Parathyroid adenoma (tissue), 2 donors: ENCODE results near the gene U2AF1L4.
"Not testable (repeated sequence)": the region's sequence is repeated elsewhere in the genome, so short reads cannot be mapped to it uniquely, and the experiment has no call there.

ENCODE experiments used
- H2AFZ ChIP-seq: fragments of 300-600 bp; sonication (generic); one replicate; pipeline ENCODE4 v1.7.0; 2017; ENCODE audit warnings: antibody characterized with exemption, mild to moderate bottlenecking
- H3K27ac ChIP-seq: fragments of 300-600 bp; sonication (generic); one replicate; pipeline ENCODE4 v1.7.0; 2017
- H3K27me3 ChIP-seq: fragments of 300-600 bp; sonication (generic); one replicate; pipeline ENCODE4 v1.7.0; 2017; ENCODE audit warnings: low read length; ENCODE audit not compliant: control insufficient read depth, insufficient read depth
- H3K36me3 ChIP-seq: fragments of 300-600 bp; sonication (generic); one replicate; pipeline ENCODE4 v1.7.0; 2017; ENCODE audit warnings: low read length; ENCODE audit not compliant: control insufficient read depth, insufficient read depth
- H3K4me1 ChIP-seq: fragments of 300-600 bp; sonication (generic); one replicate; pipeline ENCODE4 v1.7.0; 2017; ENCODE audit warnings: control low read depth
- H3K4me2 ChIP-seq: fragments of 300-600 bp; sonication (generic); one replicate; pipeline ENCODE4 v1.7.0; 2017; ENCODE audit warnings: low read length
- H3K4me3 ChIP-seq: fragments of 300-600 bp; sonication (generic); one replicate; pipeline ENCODE4 v1.7.0; 2017; ENCODE audit warnings: low read depth, low read length
- H3K79me2 ChIP-seq: fragments of 300-600 bp; sonication (generic); one replicate; pipeline ENCODE4 v1.7.0; 2017; ENCODE audit warnings: control low read depth
- H3K9ac ChIP-seq: fragments of 300-600 bp; sonication (generic); one replicate; pipeline ENCODE4 v1.7.0; 2017; ENCODE audit warnings: mild to moderate bottlenecking
- H3K9me3 ChIP-seq: fragments of 300-600 bp; sonication (generic); one replicate; pipeline ENCODE4 v1.7.0; 2017; ENCODE audit warnings: low read length; ENCODE audit not compliant: control insufficient read depth
- TF ChIP-seq, protein P1 (sequence below): fragments of 300-600 bp; sonication (generic); IDR thresholded peaks from one replicate; pipeline ENCODE4 v1.7.0; 2017; ENCODE audit warnings: antibody characterized with exemption, mild to moderate bottlenecking
- donor health status: primary hyperparathyroidism.

Gene U2AF1L4

DNA sequence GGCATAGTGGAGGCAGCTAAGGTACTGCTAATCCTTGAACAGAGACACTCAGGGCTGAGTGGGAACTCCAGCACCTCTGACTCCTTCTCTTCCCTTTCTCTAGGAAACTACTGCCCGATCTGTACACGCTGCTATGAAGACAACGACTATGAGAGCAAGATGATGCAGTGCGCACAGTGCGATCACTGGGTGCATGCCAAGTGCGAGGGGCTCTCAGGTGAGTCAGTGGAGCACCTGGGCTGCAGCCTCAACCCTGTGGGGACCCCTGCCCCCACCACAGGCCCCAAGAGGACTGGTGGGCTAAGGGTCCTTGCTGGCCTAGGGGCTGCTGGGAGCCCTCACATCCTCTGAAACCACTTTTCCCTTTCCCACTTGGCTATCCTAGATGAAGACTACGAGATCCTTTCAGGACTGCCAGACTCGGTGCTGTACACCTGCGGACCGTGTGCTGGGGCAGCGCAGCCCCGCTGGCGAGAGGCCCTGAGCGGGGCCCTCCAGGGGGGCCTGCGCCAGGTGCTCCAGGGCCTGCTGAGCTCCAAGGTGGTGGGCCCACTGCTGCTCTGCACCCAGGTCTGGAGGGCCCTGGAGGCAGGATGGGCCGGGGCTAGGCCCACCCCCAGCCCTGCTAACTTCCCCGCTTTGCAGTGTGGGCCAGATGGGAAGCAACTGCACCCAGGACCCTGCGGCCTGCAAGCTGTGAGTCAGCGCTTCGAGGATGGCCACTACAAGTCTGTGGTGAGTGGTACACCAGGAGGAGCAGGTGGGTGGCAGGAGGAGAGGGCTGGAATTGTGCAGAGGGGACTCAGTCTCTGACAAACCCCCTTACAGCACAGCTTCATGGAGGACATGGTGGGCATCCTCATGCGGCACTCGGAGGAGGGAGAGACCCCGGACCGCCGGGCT is 17.9 kb downstream of the U2AF1L4 start:
- no peak overlapping the region for H3K9ac ChIP-seq
- no peaks in the 10 kb centered on the region for H3K9me3 ChIP-seq
- H3K79me2 ChIP-seq = peaks cover 16% of the 10 kb centered on the region
- no peaks in the 10 kb centered on the region for H3K36me3 ChIP-seq
- no peak overlapping the region for H3K4me2 ChIP-seq
- no peaks in the 10 kb centered on the region for H3K27me3 ChIP-seq
- no peaks in the 10 kb centered on the region for H3K4me1 ChIP-seq
- H3K4me3 ChIP-seq = no peak overlapping the region
- TF ChIP-seq, protein P1, sequence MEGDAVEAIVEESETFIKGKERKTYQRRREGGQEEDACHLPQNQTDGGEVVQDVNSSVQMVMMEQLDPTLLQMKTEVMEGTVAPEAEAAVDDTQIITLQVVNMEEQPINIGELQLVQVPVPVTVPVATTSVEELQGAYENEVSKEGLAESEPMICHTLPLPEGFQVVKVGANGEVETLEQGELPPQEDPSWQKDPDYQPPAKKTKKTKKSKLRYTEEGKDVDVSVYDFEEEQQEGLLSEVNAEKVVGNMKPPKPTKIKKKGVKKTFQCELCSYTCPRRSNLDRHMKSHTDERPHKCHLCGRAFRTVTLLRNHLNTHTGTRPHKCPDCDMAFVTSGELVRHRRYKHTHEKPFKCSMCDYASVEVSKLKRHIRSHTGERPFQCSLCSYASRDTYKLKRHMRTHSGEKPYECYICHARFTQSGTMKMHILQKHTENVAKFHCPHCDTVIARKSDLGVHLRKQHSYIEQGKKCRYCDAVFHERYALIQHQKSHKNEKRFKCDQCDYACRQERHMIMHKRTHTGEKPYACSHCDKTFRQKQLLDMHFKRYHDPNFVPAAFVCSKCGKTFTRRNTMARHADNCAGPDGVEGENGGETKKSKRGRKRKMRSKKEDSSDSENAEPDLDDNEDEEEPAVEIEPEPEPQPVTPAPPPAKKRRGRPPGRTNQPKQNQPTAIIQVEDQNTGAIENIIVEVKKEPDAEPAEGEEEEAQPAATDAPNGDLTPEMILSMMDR = no peak
- H3K27ac ChIP-seq = no peak overlapping the region
- no peak overlapping the region for H2AFZ ChIP-seq

DNA sequence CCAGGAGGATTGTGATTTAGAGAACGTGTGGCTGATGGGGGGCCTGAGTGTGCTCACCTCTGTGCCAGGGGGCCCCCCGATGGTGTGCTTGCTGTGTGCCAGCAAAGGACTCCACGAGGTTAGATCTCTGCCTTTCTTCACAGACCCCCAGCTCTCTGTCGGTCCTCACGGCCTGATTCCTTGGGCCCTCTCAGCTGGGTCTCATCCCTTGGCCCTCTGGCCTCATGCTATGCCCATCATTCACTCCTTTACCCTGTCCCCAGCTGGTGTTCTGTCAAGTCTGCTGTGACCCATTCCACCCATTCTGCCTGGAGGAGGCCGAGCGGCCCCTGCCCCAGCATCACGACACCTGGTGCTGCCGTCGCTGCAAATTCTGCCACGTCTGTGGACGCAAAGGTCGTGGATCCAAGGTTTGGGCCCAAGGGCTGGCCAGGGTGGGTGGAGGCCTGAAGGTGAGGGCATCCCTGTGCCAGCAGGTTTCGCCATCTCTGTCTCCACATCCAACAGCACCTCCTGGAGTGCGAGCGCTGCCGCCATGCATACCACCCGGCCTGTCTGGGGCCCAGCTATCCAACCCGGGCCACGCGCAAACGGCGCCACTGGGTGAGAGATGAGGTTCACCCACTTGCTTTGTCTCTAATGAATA is 19.9 kb downstream of the U2AF1L4 start:
- Histone ChIP-seq H3K79me2 (peaks cover 27% of the 10 kb centered on the region), H3K4me3 (no peak overlapping the region), H3K4me1 (no peaks in the 10 kb centered on the region), H2AFZ (no peak overlapping the region), H3K4me2 (no peak overlapping the region), H3K27me3 (no peaks in the 10 kb centered on the region), H3K27ac (no peak overlapping the region), H3K9me3 (no peaks in the 10 kb centered on the region), H3K9ac (no peak overlapping the region), H3K36me3 (no peaks in the 10 kb centered on the region)
- TF ChIP-seq, protein P1 = no peak

DNA sequence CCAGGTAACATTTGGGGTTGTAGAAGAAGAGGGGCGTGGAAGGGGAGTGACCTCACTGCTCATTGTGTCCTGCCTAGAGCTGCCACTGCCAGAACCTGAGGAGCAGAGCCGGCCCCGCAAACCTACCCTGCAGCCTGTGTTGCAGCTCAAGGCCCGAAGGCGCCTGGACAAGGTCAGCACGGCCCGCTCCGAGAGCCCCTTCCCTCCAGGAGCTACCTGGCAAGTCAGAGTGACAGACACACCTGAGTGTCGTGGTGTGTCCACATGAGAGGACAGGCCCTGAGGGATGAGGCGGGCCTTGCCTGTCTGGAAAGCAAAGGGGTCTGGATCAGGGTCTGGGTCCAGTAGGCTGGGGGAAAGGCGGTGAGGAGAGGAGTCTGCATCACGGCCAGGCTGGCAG is 20.7 kb downstream of the U2AF1L4 start:
- no peaks in the 10 kb centered on the region for H3K27me3 ChIP-seq
- H2AFZ ChIP-seq = no peak overlapping the region
- no peaks in the 10 kb centered on the region for H3K36me3 ChIP-seq
- H3K79me2 ChIP-seq = peaks cover 33% of the 10 kb centered on the region
- H3K4me2 ChIP-seq = no peak overlapping the region
- no peak overlapping the region for H3K4me3 ChIP-seq
- H3K4me1 ChIP-seq = no peaks in the 10 kb centered on the region
- H3K27ac ChIP-seq = no peak overlapping the region
- no peak overlapping the region for H3K9ac ChIP-seq
- H3K9me3 ChIP-seq = no peaks in the 10 kb centered on the region
- TF ChIP-seq, protein P1 = no peak

DNA sequence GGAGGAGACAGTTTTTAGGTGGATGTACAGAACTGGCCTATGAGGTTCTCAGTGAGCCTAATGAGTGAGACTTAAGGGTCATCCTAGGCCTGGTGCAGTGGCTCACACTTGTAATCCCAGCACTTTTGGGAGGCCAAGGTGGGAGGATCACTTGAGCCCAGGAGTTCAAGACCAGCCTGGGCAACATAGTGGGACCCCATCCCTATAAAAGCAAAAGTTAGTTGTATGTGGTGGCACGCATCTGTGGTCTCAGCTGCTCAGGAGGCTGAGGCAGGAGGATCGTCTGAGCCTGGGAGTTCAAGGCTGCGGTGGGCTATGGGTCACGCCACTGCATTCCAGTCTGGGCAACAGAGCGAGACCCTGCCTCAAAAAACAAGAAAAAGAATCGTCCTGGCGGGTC is 21.1 kb downstream of the U2AF1L4 start:
- not testable (repeated sequence) for H3K27me3 ChIP-seq, H3K4me2 ChIP-seq, H3K27ac ChIP-seq, H3K9ac ChIP-seq, H3K4me3 ChIP-seq, H3K36me3 ChIP-seq, H3K4me1 ChIP-seq, H2AFZ ChIP-seq, H3K9me3 ChIP-seq
- peaks cover 38% of the 10 kb centered on the region for H3K79me2 ChIP-seq

DNA sequence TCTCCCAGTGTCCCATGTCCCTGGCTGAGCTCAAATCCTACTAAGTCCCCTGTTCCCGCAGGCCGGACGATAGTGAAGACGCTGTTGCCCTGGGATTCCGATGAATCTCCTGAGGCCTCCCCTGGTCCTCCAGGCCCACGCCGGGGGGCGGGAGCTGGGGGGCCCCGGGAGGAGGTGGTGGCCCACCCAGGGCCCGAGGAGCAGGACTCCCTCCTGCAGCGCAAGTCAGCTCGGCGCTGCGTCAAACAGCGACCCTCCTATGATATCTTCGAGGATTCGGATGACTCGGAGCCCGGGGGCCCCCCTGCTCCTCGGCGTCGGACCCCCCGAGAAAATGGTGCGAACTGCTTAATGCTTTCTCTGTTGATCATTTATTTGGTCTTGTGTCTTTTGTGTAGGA is 21.5 kb downstream of the U2AF1L4 start:
- Histone ChIP-seq H3K4me2 (no peak overlapping the region), H3K4me3 (no peak overlapping the region), H3K4me1 (no peaks in the 10 kb centered on the region), H3K9me3 (no peaks in the 10 kb centered on the region), H2AFZ (no peak overlapping the region), H3K27ac (no peak overlapping the region), H3K27me3 (no peaks in the 10 kb centered on the region), H3K9ac (no peak overlapping the region), H3K36me3 (no peaks in the 10 kb centered on the region), H3K79me2 (peaks cover 40% of the 10 kb centered on the region)
- TF ChIP-seq, protein P1 = no peak
